MV-4-11 (cell line): ENCODE data around the gene LTBP1.

Experiments used
- DNase-seq: peaks from one replicate; lab custom pipeline; 2025; lab: John Stamatoyannopoulos, UW

LTBP1 gene

GRCh38 chr2:33202641-33203522 lies 256.1 kb downstream of the LTBP1 start:
- DNase-seq, result no peak

- DNase-seq, result no peak
Observed at GRCh38 chr2:33204945-33205344, 258.2 kb downstream of the LTBP1 start.

- DNase-seq, result no peak
Observed at GRCh38 chr2:33205693-33206434, 259.1 kb downstream of the LTBP1 start.

GRCh38 chr2:33207151-33207740 lies 260.5 kb downstream of the LTBP1 start:
- no peak for DNase-seq

GRCh38 chr2:33208400-33208799 lies 261.6 kb downstream of the LTBP1 start:
- DNase-seq, result no peak

GRCh38 chr2:33209976-33210375 lies 263.2 kb downstream of the LTBP1 start:
- DNase-seq, result no peak

- DNase-seq, result peak; percentile 84
Observed at GRCh38 chr2:33210626-33211025, 263.9 kb downstream of the LTBP1 start.

- no peak for DNase-seq
Observed at GRCh38 chr2:33212151-33212550, 265.4 kb downstream of the LTBP1 start.

GRCh38 chr2:33213244-33213643 lies 266.5 kb downstream of the LTBP1 start:
- DNase-seq, result no peak

GRCh38 chr2:33213648-33214047 lies 266.9 kb downstream of the LTBP1 start:
- no peak for DNase-seq

- no peak for DNase-seq
Observed at GRCh38 chr2:33214436-33214835, 267.7 kb downstream of the LTBP1 start.

GRCh38 chr2:33214857-33215256 lies 268.1 kb downstream of the LTBP1 start:
- DNase-seq, result no peak

- no peak for DNase-seq
Observed at GRCh38 chr2:33215299-33215698, 268.5 kb downstream of the LTBP1 start.

GRCh38 chr2:33215983-33216382 lies 269.2 kb downstream of the LTBP1 start:
- no peak for DNase-seq

- DNase-seq, result no peak
Observed at GRCh38 chr2:33216508-33217182, 269.9 kb downstream of the LTBP1 start.

GRCh38 chr2:33217406-33217805 lies 270.7 kb downstream of the LTBP1 start:
- DNase-seq, result no peak

- DNase-seq, result no peak
Observed at GRCh38 chr2:33219114-33219513, 272.4 kb downstream of the LTBP1 start.

GRCh38 chr2:33219850-33220275 lies 273.1 kb downstream of the LTBP1 start:
- peak; percentile 68 for DNase-seq

- DNase-seq, result no peak
Observed at GRCh38 chr2:33220533-33220932, 273.8 kb downstream of the LTBP1 start.

GRCh38 chr2:33221046-33221784 lies 274.5 kb downstream of the LTBP1 start:
- DNase-seq, result no peak

GRCh38 chr2:33222309-33222708 lies 275.6 kb downstream of the LTBP1 start:
- DNase-seq, result no peak

GRCh38 chr2:33223856-33224255 lies 277.1 kb downstream of the LTBP1 start:
- no peak for DNase-seq
